Measurements from ENCODE around the gene ZNRD2. TPM values are rescaled to one million over a fixed set of nuclear protein-coding genes. Genes with fewer than 3 reads are reported as not detected.

ZNRD2 gene
- total RNA-seq, 4 donors from 2014 or later, result 41.9 to 62.9 (median 50.6) TPM

GRCh38 chr11:65599216-65599954 lies 29.1 kb downstream of the ZNRD2 start:
- no peak overlapping the region for H3K4me3 ChIP-seq (ENCODE audit: low read depth, poor library complexity, severe bottlenecking)
- TF ChIP-seq POLR2A (IDR thresholded peaks at IDR 0.05) (no peak), CTCF (IDR thresholded peaks at IDR 0.05) (no peak)
- no peak for DNase-seq (ENCODE audit: low spot score in 2 of 2)
- WGBS, 2 donors, result 87 to 90% methylated on average over 34 to 41 of the region's 49 CpGs
- intact Hi-C loops (cut with DNase I; ENCODE audit: low total_unique reads), result no loop called here

- no peak overlapping the region for H3K4me3 ChIP-seq (ENCODE audit: low read depth, poor library complexity, severe bottlenecking)
- TF ChIP-seq POLR2A (IDR thresholded peaks at IDR 0.05) (no peak), CTCF (IDR thresholded peaks at IDR 0.05) (no peak)
- 92% methylated on average over 2 to 6 of the region's 6 CpGs for WGBS, 2 donors
- no peak for DNase-seq (ENCODE audit: low spot score in 2 of 2)
- intact Hi-C loops (cut with DNase I; ENCODE audit: low total_unique reads), result no loop called here
Observed at GRCh38 chr11:65599955-65600246, 29.6 kb downstream of the ZNRD2 start.

- H3K4me3 ChIP-seq (ENCODE audit: low read depth, poor library complexity, severe bottlenecking), result no peak overlapping the region
- intact Hi-C loops (cut with DNase I; ENCODE audit: low total_unique reads), result no loop called here
- TF ChIP-seq POLR2A (IDR thresholded peaks at IDR 0.05), result no peak
- TF ChIP-seq CTCF (IDR thresholded peaks at IDR 0.05), result no peak
- WGBS, 2 donors, result 94 to 100% methylated on average over 1 of the region's 1 CpG
- no peak for DNase-seq (ENCODE audit: low spot score in 2 of 2)
Observed at GRCh38 chr11:65604258-65604657, 34.0 kb downstream of the ZNRD2 start.

- WGBS, 2 donors, result 21 to 30% methylated on average over 60 to 65 of the region's 67 CpGs
- TF ChIP-seq CTCF (IDR thresholded peaks at IDR 0.05) (no peak), POLR2A (IDR thresholded peaks at IDR 0.05) (no peak)
- DNase-seq (ENCODE audit: low spot score in 2 of 2), result peak; percentile 93 to 98
- intact Hi-C loops (cut with DNase I; ENCODE audit: low total_unique reads), result no loop called here
- H3K4me3 ChIP-seq (ENCODE audit: low read depth, poor library complexity, severe bottlenecking), result no peak overlapping the region
Observed at GRCh38 chr11:65606876-65607613, 36.8 kb downstream of the ZNRD2 start.

- intact Hi-C loops (cut with DNase I; ENCODE audit: low total_unique reads), result no loop called here
- no peak for DNase-seq (ENCODE audit: low spot score in 2 of 2)
Observed at GRCh38 chr11:65607614-65608426, 37.5 kb downstream of the ZNRD2 start.

More at GRCh38 chr11:65607614-65608426, 37.5 kb downstream of the ZNRD2 start:
- TF ChIP-seq CTCF (IDR thresholded peaks at IDR 0.05) (no peak), POLR2A (IDR thresholded peaks at IDR 0.05) (no peak)
- WGBS, 2 donors, result 82 to 86% methylated on average over 33 to 35 of the region's 37 CpGs
- no peak overlapping the region for H3K4me3 ChIP-seq (ENCODE audit: low read depth, poor library complexity, severe bottlenecking)
